SW 1271 (cell line): ENCODE results near the gene MC1R.
A peak's percentile ranks its signal among the peaks of the same experiment; 100 is the strongest.
"Not testable (repeated sequence)": the region's sequence is repeated elsewhere in the genome, so short reads cannot be mapped to it uniquely, and the experiment has no call there.

Experiments
- DNase-seq, 2 experiments: peaks; one replicate each; lab custom pipeline; 2025; lab: John Stamatoyannopoulos, UW

The MC1R gene

DNA sequence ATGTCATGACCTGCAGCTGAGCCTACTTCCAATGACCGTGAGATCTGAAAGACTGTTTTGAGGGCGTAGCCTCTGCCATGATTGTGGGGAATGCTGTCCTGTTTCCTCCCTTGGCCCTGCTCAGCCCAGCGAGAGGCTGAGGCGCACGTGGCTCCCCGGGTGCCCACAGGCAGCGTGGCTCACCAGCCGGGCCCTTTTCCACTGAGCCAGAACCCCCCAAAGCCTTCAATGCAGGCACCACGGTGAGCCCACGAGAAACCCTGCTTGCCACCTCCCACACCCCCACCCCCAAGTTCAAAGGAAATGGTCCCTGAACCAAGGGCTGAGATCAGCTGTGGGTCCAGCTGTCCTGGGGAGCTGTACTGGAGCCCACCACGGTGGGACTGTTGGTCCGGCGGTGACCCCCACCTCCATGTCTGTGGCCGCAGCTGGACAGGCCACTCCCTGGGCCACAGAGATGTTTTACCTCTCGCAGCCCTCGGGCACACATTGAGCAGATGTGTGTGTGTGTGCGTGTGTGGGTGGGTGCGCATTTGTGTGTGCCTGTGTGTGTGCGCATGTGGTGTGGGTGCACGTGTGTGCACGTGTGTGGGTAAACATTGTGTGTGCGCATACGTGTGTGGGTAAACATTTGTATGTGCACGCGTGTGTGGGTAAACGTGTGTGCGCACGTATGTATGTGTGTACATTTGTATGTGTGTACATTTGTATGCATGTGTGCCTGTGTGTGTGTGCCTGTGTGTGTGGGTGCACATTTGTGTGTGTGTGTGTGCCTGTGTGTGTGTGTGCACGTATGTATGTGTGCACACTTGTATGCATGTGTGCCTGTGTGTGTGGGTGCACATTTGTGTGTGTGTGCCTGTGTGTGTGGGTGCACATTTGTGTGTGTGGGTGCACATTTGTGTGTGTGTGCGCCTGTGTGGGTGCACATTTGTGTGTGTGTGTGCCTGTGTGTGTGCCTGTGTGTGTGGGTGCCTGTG is 5.0 kb upstream of the MC1R start:
- DNase-seq = no peak

DNA sequence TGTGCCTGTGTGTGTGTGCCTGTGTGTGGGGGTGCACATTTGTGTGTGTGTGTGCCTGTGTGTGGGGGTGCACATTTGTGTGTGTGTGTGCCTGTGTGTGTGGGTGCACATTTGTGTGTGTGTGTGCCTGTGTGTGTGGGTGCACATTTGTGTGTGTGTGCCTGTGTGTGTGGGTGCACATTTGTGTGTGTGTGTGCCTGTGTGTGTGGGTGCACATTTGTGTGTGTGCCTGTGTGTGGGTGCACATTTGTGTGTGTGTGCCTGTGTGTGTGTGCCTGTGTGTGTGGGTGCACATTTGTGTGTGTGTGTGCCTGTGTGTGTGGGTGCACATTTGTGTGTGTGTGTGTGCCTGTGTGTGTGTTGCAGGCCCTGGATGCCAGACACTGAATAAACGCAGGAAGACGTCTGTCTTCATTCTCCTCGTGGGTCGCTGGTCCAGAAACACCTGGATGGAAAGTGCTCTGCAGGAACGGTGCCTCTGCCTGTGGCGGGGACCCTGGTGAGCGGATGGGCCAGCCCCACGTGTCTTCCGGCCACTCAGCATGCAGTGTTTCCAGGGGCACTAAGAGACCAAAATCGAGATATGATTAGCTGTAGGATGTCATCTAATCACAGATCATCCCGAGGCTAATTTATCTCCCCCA is 3.9 kb upstream of the MC1R start:
- DNase-seq = not testable (repeated sequence)

DNA sequence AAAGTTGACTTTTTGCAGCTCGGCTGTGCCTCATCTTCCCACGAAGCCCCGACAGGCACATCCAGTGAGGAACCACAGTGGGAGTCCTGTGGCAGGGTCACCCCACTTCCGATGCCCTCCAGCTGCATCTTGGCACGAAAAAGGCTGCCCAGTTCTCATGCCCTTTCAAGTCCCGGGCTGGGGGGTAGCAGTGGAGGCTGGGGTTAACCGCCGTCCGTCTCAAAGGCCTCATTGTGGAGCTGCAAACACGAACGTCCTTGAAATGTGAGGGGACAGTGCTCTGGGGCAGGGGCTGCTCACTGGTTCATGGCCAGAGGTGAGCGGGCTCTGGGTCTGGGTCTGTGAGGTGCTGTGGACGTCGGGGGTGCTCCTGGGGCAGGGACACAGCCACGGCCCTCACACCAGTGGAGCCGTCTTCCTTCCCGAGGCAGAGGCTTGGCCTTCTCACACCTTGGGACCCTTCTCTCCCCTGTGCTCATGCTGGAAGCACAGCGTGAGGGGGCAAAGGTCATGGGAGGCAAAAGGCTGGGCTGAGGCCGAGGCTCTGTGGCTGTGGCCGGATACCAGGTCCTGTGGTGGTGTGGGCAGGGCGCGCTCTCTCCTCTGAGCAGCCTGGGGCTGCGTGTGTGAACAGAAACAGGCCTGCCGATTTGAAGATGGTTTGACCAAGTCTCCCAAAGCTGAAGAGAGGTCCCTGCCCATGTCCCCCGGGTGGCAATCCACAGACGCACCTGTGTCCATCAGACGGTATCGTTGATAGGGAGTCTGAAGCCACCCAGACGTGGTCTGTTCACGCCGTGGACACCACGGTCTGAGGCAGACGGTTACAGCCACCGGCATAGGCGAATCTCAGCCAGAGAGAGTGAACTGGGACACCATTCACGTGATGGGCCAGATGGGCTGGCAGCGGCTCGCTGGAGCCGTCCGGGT is 3.1 kb upstream of the MC1R start:
- no peak for DNase-seq

DNA sequence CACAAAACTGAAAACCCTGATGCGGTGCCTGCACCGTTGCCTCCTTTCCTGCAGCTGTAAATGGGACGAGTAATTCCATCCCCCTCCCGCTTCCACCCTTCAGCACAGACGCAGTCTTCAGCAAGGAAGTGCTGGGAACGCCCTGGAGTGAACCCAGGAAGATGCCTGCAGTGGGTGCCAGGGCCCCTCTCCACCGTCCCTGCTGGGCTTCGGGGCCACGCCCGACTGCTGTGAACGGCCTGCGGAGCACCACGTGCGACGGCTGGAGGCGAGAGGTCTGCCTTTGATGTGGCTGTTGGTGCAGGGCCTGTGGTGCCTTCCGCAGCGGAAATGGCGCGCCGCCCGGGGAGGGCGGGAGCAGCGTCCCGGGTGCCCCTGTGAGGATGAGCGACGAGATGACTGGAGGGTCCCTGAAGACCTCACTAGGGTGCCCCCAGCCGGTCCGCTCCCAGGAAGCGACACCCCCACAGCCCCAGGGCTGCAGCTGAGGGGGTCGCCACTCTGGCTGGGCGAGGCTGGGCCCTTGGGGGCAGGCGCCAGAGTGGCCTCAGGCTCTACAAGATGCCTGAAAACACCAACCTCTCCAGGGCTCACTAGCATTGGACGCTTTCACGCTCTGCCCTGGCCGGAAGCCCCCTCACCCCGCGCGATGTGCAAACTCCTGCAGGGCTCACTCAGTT is 749 bp upstream of the MC1R start:
- peak; percentile 81 to 90 for DNase-seq

DNA sequence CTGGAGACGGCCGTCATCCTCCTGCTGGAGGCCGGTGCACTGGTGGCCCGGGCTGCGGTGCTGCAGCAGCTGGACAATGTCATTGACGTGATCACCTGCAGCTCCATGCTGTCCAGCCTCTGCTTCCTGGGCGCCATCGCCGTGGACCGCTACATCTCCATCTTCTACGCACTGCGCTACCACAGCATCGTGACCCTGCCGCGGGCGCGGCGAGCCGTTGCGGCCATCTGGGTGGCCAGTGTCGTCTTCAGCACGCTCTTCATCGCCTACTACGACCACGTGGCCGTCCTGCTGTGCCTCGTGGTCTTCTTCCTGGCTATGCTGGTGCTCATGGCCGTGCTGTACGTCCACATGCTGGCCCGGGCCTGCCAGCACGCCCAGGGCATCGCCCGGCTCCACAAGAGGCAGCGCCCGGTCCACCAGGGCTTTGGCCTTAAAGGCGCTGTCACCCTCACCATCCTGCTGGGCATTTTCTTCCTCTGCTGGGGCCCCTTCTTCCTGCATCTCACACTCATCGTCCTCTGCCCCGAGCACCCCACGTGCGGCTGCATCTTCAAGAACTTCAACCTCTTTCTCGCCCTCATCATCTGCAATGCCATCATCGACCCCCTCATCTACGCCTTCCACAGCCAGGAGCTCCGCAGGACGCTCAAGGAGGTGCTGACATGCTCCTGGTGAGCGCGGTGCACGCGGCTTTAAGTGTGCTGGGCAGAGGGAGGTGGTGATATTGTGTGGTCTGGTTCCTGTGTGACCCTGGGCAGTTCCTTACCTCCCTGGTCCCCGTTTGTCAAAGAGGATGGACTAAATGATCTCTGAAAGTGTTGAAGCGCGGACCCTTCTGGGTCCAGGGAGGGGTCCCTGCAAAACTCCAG is 1.1 kb downstream of the MC1R start:
- no peak for DNase-seq

DNA sequence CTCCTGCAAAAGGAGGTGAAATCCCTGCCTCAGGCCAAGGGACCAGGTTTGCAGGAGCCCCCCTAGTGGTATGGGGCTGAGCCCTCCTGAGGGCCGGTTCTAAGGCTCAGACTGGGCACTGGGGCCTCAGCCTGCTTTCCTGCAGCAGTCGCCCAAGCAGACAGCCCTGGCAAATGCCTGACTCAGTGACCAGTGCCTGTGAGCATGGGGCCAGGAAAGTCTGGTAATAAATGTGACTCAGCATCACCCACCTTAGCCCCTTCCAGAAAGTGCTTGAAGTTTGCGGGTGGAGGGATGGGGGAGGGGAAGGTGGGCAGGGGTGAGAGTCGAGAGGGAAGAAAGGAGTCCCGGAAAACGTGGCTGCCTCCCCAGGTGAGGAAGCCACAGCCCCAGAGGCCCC is 2.1 kb downstream of the MC1R start:
- no peak for DNase-seq

DNA sequence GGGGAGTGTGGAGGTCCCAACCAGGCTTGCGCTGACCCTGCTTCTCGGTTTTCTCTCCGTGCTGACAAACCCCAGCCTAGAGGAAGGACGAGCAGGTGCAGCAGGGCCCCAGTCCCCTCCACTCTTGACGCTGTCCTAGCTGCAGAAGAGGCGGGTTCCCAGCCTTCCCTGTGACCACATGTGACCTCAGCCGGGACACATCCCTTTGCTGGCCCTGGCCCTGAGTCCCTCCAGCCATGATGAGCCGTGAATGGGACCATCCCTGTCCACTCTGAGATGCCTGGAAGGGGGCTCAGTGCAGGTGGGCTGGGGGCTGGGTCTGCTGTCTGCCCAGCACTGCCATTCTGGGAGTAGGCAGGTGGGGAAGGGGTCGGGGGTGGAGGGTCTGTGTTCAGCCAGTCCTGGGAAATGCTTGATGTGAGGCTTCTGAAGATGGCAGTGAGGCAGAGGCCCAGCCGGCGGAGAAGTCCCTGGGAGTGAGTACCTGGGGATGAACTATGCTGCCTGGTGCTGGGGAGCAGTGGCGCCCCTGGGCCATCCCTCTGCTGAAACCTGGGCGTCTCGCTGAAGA is 2.6 kb downstream of the MC1R start:
- DNase-seq = no peak

DNA sequence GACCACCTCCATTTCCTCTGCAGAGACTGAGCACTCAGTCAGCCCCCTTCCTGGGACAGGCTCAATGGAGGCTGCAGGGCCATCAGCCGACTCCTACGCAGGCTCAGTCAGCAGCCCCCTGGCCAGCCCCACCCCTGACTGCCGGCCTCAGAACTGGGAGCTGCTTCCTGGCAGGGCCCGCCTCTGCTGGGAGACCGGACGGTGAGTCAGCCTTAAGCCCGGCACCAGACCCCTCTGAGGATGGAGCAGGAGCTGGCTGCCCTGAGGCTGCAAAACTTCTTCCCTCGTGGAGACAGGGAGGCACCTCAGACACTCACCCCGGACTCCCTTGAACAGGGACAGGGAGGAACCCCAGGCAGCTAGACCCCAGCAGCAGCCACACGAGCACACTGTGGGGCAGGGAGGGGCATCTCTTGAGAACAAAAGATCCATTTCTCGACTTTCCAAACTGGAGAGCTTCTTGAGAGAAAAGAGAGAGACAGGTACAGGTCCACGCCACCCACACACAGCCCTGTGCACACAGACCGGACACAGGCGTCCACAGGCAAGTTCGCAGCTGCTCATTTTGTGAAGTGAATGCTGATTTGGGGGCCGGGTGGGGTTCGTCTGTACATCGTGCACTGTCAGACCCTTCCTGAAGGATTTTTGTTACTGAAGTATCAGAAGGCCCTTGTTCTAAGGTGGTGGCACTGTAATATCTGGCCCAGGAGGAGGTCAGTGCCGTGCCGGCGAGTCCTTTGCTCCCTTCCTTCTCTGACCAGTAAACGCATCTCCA is 3.2 kb downstream of the MC1R start:
- DNase-seq = peak; percentile 82 to 88

DNA sequence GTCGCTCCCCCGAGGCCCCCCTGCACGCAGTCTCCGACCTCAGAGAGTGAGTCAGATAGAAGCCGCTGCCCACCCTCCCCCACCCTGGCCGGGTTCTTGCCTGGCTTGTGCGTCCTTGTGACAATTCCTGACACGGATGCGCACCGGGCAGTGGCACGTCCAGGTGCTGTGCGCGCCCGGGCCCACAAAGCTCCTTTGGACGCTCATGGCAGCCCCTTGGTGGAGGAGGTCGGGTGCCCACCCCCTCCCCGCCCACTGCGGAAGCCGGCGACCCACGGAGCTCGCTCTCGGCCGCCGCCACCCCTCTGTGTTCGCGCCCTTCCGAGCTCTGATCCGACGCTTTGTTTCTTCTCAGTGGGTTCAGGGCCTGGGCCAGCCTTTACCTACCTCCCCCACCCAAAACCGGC is 3.8 kb downstream of the MC1R start:
- peak; percentile 74 to 75 for DNase-seq

DNA sequence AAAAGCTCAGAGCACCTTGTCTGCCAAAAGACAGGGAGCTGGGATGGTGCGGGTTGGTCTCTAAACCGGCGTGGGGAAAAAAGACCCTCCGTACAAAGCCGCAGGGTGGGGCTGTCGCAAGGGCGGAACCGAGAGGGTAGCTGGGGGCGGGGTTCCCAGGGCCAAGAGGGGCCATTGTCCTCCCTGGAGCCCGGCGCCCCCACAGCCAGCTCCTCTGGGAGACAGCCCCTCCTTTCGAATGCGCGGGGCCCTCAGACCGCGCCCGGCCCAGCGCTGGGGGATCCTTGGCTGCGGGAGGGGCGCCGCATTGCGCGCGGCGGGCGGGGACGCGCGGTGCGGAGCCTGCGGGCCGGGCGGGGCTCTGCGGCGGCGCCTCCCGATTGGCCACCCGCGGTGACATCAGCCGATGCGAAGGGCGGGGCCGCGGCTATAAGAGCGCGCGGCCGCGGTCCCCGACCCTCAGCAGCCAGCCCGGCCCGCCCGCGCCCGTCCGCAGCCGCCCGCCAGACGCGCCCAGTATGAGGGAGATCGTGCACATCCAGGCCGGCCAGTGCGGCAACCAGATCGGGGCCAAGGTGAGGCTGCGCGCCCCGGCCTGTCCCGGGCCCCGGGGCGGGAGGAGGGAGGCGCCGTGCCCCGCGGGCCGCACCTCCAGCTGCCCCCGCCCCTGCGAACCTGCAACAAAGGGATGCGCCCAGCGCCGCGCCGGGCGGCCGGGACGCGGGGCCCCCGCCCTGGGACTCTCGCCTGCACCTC is 4.4 kb downstream of the MC1R start, which contains the start of gene TUBB3:
Gene TUBB3 (plus strand): TSS at position 459 of the 756 bp plus-strand sequence. CDS start 60 bp downstream, at position 519.
- DNase-seq = peak; percentile 73 to 83

DNA sequence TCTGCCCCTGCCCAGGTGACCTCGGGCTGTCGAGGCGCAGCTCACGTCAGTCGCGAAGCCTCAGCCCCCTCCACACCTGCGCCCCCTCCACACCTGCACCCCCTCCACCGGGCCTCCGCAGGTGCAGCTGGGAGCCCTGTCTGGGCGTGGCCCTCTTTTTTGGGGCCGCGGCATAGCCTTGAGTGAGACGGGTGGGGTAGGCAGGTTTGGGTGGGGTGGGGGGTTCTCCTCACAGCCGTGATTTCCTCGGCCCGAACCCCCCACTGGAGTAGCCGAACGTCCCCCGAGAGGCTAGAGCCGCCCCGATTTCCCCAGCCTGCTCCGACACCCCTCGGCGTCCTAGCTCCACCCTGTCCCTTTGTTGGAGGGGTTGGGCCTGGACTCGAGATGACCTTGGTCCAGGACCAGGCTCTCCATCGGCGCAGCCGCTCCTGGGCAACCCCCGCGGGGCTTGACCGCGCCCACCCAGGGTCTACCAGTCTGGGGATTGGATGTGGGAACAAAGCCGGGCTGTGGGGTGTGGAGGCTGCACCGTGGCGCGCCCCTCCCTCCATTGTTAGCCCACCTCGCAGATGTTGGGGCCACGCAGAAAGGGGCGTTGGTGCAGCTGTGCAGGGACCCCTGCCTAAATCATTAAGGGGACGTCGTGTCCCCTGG is 5.1 kb downstream of the MC1R start:
- no peak for DNase-seq

DNA sequence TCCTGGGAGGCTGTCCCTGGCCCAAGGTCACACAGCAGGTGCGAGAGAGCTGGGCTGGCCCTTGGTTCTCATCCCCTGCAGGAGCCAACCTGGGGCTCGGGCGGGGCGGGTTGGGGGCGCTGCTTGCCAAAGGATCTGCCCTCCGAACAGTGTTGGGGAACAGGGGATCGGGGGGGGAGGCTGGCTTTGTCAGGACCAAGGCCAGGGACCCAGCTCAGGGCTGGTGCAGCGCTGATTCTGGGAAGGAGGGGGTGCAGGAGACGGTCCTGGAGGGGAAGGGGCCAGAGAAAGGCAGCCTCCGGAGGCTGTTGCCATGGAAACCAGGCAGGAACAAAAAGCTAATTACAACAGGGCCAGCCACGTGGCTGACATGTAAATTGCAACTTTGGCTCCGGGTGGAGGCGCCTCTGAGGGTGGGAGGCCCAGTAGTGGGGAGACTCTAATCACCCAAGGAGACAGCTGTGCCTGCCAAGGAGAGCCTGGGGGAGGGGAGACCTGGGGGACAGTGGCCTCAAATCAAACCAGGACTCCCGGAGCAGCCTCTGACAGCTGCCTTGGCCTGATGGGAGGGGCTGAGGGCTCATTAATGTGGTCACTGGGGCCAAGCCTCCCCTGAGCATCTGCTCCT is 5.7 kb downstream of the MC1R start:
- DNase-seq = peak in 1 of 2 experiments; percentile 38

DNA sequence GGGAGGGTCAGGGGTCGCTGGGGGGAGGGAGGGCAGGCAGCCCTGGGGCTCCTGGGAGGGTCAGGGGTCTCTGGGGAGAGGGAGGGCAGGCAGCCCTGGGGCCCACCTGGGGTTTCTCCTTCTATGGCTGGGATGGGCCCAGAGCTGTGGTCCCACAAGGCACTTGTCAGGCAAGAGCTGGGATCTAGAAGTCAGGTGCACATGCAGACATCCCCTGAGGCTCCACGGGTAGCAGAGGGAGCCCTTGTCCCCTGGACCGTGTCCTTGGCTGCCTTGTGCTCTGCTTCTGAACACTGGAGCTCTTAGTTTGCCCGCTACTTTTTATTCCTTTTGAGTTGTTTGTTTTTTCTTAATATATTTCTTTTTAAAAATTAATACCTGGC is 6.3 kb downstream of the MC1R start:
- no peak for DNase-seq

DNA sequence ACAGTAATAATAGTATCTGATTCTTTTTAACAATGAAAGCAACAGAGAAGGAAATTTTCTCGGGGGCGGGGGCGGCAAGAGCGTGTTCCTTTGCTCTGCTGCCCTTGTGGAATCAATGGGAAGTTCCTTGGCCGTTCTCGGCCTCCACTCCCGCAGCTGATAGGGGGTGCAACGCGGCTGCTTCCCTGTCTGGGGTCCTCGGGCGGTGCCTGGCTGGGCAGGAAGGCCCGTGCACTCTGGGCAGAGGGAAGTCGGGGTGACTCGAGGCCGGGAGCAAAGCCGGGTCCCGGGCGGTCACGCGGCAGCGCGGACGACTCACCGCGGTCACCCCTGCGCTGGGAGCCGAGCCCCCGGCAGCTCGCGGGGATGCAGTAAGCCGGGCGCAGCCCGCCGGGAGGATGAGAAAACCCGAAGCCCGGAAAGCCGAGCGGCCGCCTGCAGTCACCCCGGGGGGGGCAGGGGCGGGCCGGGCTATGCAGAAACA is 7.0 kb downstream of the MC1R start:
- DNase-seq = no peak

DNA sequence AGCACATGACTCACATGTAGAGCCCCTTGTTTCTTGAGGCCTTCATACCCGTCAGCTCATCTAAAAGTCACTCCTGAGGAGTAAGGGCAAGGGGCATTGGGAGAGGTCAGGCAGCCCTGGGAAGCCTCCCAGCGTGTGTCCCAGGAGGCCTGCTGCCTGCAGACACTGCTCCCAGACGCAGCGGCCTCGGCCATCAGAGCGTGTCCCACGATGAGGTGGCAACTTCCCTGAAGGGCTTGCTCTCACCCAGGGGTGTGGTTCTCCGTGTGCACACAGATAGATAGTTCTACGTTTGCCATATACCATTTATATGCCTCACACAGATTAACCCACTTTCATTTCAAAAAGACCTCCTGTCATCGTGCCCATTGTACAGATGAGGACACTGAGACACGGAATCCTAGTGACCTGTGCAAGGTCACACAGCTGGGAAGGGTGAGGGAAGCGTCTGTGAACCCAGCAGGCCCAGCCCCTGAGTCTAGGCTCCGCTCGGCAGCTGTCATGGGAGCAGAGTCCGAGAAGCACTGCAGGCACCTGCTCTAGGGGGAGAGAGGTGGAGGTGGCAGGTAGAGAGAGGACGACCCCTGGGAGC is 12.7 kb downstream of the MC1R start:
- no peak for DNase-seq

DNA sequence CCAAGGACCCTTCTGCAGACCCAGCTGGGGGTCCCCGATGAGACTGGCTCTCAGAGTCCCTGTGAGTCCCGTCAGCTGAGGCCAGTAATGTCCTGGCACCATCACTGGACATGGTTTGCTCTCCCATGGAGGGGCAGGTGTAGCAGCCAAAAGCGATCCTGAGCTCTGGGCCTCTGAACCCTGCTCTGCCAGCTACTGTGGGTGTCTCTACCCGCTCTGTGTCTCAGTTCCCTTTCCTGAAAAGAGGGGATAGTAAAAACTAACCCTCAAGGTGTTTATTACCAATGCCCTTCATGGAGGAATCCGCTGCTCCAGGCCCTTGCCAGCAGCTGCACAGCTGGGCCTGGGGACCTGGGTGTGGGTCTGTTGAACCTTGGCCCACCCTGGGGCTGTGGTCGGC is 13.3 kb downstream of the MC1R start:
- no peak for DNase-seq

DNA sequence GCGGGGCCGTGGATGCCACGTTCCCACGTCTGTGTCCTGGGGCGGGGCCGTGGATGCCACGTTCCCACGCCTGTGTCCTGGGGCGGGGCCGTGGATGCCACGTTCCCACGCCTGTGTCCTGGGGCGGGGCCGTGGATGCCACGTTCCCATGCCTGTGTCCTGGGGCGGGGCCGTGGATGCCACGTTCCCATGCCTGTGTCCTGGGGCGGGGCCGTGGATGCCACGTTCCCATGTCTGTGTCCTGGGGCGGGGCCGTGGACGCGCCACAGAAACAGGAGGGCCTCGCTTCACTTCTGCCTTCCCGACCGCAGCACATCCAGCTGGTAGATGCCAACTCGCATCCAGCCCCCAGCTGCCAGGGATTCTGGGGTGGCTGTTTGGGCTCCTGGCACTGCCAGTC is 15.4 kb downstream of the MC1R start:
- DNase-seq = not testable (repeated sequence)
